Stimulated activated CD4-positive, alpha-beta T cell treated with anti-CD3 and anti-CD28 coated beads, Interleukin-1b, Interleukin-23, amount 100 ng/mL, for 4 hours (primary cell): Measurements from ENCODE around the gene DSCAML1.

Experiments used
- DNase-seq, 2 donors: peaks; one replicate each; pipeline ENCODE4 v3.0.0-alpha.2; 2020; ENCODE audit warnings: low read depth in 2 of 2

The DSCAML1 gene

DNA sequence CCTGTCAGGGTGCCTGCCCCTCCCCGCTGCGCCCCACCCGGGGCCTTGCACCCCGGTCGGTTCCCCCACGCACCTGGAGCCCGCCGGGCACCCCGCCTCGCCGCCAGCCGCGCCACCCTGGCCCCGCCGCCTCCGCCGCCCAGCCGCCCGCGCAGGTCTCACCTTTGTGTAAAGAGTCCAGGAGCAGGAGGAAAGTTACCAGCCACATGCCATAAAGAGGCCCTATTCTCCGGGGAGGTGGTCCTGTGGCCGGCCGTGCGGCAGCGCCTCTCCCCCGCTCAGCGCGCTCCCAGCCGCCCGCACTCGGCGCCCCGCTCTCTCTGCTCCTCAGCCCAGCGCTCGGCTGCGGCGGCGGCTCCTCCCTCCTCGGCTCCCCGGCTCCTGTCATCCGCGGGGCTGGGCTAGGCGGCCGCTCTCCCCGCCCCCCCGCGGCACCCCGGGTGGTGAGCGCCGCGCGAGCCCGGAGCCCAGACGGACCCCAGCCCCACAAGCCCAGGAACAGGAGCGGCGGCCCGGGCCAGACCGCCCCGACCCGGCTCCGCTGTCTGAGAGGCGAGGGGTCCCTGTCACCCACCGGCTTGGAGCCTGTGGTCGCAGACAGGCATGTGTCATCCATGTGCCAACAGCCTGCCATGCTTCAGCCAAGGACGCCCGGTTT lies at the start of gene DSCAML1:
DSCAML1 (minus strand) TSS at position 345 of the 658 bp plus-strand sequence; CDS start at position 208, 137 bp downstream.
- peak in 1 of 2 donors; percentile 45 for DNase-seq

DNA sequence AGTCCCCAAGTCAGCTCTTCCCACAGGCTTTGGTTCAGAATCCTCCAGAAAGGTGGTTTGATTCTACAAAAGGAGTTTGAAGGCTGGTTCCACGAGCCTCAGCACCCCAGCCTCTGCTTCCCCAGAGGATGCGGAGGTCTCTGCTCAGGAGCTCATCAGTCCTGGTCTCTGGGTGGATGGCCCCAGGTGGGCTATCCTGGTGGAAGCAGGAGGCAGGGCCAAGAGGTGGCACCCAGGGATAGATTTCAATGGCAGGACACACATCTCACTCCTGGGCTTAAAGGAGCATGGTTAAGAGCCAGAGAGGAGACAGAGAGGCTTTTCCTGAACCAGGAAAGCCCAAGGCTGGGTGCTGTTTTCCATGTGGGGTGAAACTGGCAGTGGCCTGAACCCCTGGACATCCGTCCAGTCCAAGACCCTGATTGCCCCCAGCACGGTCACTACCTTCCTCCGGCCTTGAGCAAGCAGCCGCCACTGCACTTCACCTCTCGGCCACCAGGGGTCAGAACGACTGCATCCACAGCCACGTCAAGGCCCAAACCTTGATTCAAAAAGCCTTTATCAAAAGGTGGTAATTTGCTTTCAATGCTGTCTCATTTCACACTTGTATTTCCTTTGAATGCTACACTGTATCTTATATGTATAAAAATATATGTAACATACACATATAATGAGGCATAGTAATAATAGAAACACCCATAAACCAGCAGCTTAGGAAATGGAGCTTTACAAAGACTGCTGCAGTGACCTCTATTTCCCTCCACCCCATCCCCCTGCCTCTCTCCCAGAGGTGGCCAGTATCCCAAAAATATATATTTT lies 46.9 kb upstream of the DSCAML1 start:
- DNase-seq, result peak; percentile 80 to 85

DNA sequence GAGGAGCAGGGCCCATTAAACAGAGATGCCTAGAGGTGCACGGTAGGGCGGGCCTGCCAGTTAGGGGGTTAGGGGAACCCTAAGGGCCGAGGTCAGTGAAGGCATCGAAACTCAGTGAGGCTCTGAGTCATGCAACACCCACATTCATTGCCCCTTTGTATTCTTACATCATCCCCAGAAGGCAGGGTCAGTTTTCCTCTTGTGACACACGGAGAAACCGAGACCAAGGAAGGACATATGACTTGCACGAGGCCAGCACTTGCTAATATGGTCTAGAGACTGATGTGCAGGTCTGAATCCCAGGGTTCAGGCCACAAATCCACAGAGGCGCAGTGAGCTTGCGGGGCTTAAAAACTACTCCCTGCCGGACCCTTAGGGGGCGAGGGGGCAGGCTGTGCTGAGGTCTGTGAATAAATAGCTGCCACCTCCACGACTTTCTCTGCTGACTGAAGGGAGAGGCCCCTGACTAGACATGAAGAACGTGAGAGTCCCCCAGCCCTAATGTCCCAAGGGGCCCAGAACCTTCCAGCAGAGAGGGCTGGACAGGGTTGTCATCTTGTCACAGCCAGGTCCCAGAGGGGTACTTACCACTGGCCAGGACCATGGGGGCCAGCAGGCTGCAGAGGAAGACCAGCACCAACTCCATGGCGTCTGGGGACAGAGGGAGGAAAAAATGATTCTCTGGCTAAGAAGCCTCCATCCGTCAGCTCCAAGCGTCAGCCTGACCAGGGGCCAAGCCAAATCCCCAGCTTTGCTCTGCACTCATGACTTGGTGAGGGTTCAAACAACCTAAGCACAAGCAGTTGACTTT lies 45.3 kb upstream of the DSCAML1 start:
- no peak for DNase-seq

GRCh38 chr11:117841551-117842031 lies 44.6 kb upstream of the DSCAML1 start:
- no peak for DNase-seq

DNA sequence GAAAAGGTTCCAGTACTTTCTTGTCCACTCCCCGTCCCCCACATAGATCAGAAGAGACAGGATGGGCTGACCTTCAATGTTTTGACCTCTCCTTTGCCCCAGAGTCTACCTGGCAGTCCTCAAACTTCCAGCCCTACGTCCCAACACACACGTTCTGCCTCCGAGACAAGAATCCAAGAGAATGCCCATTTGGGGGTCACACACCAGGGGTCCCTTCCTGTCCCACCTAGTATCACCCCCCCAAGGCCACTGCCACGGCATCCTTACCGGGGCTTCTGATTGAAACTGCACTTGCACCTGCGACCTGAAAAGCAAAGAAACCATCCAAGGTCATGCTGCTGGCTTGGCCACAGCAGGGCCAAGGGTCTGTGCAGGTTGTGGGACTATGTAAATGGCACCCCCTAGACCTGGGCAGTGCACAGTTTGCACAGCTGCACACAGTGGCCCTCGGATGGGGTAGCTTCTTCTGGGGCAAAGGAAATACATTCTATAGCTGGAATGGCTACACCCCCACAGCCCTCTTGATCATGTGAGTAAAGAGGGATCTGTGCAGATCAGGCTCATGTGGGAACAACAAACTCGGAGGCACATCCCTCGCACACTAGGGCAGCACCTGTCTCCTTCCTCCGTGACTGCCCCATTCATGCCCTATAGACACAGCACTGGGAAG lies 44.0 kb upstream of the DSCAML1 start:
- no peak for DNase-seq

- DNase-seq, result no peak
These were observed 43.2 kb upstream of the DSCAML1 start for GRCh38 chr11:117839936-117840813.

DNA sequence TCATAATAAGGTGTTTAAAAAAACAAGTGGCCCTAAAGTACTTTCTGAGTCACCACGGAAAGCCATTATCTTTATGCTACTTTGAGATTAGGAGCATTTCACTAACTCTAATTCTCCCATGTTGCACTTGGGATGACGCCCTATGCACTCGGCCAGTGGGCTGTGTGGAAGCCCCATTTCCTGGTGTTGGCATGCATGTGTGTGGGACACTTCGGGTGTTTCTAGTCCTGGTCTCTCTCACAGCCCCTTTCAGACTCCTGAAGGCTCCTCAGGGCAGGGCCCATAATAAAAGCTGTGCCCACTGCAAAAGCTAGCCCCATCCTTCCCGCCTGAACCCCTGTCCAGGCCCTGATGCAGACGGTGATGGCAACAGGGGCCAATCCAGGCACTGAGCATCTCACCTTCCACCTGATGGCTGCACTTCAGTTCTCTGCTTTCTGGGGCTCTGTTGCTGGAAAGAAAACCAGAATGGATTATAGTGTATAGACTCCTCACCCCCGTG lies 42.4 kb upstream of the DSCAML1 start:
- DNase-seq, result no peak

DNA sequence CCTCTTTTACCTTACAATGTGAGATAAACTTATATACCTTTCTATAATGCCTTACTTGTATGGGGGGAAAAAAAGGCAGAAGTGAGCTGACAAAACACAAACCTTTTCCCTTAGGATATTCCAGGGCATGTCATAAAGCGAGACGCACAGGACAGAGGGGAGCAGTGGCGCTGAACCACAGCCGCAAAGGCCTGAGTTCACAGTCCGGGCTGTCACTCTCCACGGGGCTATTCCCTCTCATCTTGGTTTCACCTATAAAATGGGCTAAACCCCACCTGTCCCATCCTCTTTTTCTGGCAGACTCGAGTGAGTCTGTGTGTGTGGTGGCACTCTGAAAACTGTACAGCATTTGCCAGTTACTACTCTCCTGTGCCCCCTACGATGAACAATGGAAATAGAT lies 41.9 kb upstream of the DSCAML1 start:
- no peak for DNase-seq

DNA sequence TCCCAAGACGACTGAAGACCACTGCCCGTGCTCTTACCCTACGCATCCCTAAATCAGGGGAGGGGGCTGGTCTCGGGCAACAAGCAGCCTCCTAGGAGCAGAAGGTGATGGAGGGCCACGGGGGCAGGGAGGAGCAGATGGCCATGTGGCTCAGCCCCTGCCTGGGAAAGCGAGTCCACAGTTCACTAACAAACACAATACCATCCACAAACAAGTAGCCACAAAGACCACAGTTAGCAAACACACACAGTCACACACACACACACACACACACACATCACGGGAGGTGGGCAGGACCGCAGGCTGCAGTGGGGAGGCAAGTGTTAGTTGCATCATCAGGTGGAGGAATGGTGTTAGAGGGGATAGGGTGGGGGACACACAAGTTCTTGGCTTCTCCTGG lies 40.8 kb upstream of the DSCAML1 start:
- no peak for DNase-seq

GRCh38 chr11:117837070-117837776 lies 40.2 kb upstream of the DSCAML1 start:
- no peak for DNase-seq

- no peak for DNase-seq
These were observed 39.3 kb upstream of the DSCAML1 start for GRCh38 chr11:117836077-117836960.

- no peak for DNase-seq
These were observed 38.6 kb upstream of the DSCAML1 start for GRCh38 chr11:117835576-117835975.

GRCh38 chr11:117834838-117835443 lies 37.9 kb upstream of the DSCAML1 start:
- DNase-seq, result no peak

DNA sequence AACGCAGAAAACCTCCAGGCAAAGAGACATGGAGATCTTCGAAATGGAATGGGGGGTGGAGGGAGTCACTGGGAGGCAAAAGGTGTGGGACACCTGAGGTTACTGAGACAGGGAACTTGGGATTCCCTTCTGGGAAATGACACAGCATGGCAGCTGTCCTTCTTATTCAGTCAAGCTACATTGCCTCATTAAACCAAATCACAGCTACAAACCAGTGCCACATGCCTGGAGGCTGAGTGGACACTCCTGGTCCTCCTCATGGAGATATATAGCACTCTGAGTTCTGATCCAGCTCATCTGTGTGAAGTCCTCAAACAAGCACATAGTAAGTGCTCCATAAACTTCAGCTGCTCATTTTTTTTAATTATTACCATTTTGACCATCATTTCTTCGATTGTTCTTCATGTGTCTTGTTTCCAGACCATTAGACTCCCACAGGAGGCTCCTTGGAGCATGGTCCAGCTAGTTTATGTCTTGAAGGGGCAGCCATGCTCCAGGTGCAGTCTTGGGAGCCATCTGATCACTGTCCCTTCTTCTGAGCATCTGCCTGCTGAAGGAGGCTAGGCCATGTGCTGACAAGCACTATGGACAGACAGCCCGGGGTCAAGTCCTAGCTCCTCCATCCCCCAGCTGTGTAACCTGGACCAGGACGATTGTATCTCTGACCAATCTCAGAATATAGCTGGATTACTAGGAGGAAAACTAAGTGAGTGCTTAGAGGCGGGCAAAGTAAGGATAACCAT lies 37.2 kb upstream of the DSCAML1 start:
- no peak for DNase-seq

DNA sequence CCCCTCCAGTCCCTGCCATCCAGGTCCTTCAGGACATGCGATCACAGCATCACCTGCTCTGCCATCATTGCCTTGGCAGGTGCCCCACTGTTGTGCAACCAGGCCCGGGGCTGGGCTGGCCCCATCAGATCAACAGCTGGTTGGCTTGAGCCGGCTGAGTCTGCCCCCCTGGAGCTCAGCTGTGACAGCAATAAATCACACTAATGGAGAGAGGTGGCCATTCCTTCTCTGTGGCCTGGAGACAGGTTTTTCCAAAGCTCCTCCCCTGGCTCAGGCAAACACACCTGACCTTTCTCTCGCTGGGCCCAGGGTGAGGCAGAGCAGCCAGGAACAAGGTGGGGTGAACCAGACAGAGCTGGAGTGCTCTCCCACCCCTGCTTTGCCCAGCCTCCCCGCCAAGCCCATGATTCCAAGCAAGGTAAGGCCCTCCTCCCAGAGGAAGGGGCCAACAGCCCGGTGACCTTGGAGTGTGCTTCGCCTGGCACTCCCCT lies 36.4 kb upstream of the DSCAML1 start:
- DNase-seq, result no peak

GRCh38 chr11:117832511-117832910 lies 35.5 kb upstream of the DSCAML1 start:
- DNase-seq, result no peak

GRCh38 chr11:117831661-117832415 lies 34.8 kb upstream of the DSCAML1 start:
- no peak for DNase-seq
